CD4-positive, alpha-beta T cell (primary cell): ENCODE results near the gene FIBIN. TPM values are rescaled to one million over a fixed set of nuclear protein-coding genes. Genes with fewer than 3 reads are reported as not detected.

Source experiments
- ATAC-seq: fragments of 200-7000 bp; cut with Tn5 transposase; one replicate; pipeline ENCODE4 v1.10.0; 2022; ENCODE audit warnings: mild to moderate bottlenecking; ENCODE audit not compliant: poor library complexity
- CTCF ChIA-PET: fragments of 350-600 bp; sonication (Branson Sonifier 250); formaldehyde crosslinking; loops from one replicate; lab custom pipeline; 2021; ENCODE audit warnings: antibody characterized with exemption, inconsistent platforms; lab: Charles Lee
- POLR2A ChIA-PET: fragments of 350-600 bp; sonication (Branson Sonifier 250); formaldehyde crosslinking; loops from one replicate; lab custom pipeline; 2021; ENCODE audit warnings: antibody characterized with exemption, inconsistent platforms; lab: Charles Lee
- DNase-seq, 14 experiments: peaks; one replicate each; pipeline ENCODE4 v3.0.0-alpha.2; 2013 to 2020; ENCODE audit warnings: mixed read lengths in 2 of 14
- H3K27ac ChIP-seq, 2 donors: one replicate each; pipeline versions ENCODE4 v1.5.1 to v1.7.0; 2013; ENCODE audit warnings: low read length in 2 of 2, low read depth in 1 of 2, mild to moderate bottlenecking in 1 of 2
- H3K27me3 ChIP-seq, 2 experiments: 1 replicate in 1 of 2; 2 replicates in 1 of 2; pipeline versions ENCODE4 v1.6.1 to v1.7.0; 2013; ENCODE audit warnings: low read length in 2 of 2, control low read depth in 1 of 2, mild to moderate bottlenecking in 1 of 2, moderate library complexity in 1 of 2; ENCODE audit not compliant: insufficient read depth in 2 of 2, control insufficient read depth in 1 of 2
- H3K36me3 ChIP-seq: one replicate; pipeline ENCODE4 v1.6.1; 2013; ENCODE audit warnings: low read length, control low read depth; ENCODE audit not compliant: insufficient read depth
- H3K4me1 ChIP-seq: one replicate; pipeline ENCODE4 v1.6.1; 2013; ENCODE audit warnings: low read length, control low read depth; ENCODE audit not compliant: insufficient read depth
- H3K4me3 ChIP-seq: one replicate; pipeline ENCODE4 v1.5.1; 2013; ENCODE audit warnings: mild to moderate bottlenecking, low read length, moderate library complexity
- H3K9me3 ChIP-seq, 2 experiments: 1 replicate in 1 of 2; 2 replicates in 1 of 2; pipeline versions ENCODE4 v1.6.1 to v1.7.0; 2013; ENCODE audit warnings: low read length in 2 of 2, mild to moderate bottlenecking in 2 of 2, control low read depth in 1 of 2, moderate library complexity in 1 of 2; ENCODE audit not compliant: control insufficient read depth in 1 of 2, insufficient read depth in 1 of 2
- H3K27ac Mint-ChIP-seq: one replicate; pipeline ENCODE4 v1.8.0; 2020; ENCODE audit warnings: mixed read lengths
- H3K27me3 Mint-ChIP-seq: one replicate; pipeline ENCODE4 v1.8.0; 2021; ENCODE audit warnings: mixed read lengths
- H3K36me3 Mint-ChIP-seq: one replicate; pipeline ENCODE4 v1.8.0; 2021; ENCODE audit warnings: low read depth, mixed read lengths
- H3K4me1 Mint-ChIP-seq: one replicate; pipeline ENCODE4 v1.8.0; 2021; ENCODE audit warnings: low read depth, mixed read lengths
- H3K4me3 Mint-ChIP-seq: one replicate; pipeline ENCODE4 v1.8.0; 2020; ENCODE audit warnings: mild to moderate bottlenecking, mixed read lengths
- H3K9me3 Mint-ChIP-seq: one replicate; pipeline ENCODE4 v1.8.0; 2020; ENCODE audit warnings: mixed read lengths
- intact Hi-C, 2 experiments: fragments of 100-400 bp; cut with DNase I in 1 of 2; cut with micrococcal nuclease in 1 of 2; formaldehyde crosslinking; loops; one replicate each; pipeline versions ENCODE4 v1.15.1 to v1.9.0; 2023 to 2025; cut with DNase I, micrococcal nuclease
- polyA plus RNA-seq, 2 donors: library from polyadenylated mRNA; unstranded; fragments of 120-200 nt; gene quantifications; one replicate each; pipeline ENCODE4 v1.2.1, GENCODE V29; 2013
- total RNA-seq, 174 experiments: library from RNA in 2 of 174; stranded (reverse) in 2 of 174; gene quantifications; one replicate each; pipeline ENCODE4 v1.2.3 and lab custom pipeline; 2021 to 2026
- TF ChIP-seq, protein P1 (sequence below): fragments of 200-600 bp; IDR thresholded peaks from one replicate; pipeline ENCODE4 v1.8.0; 2022; ENCODE audit warnings: antibody characterized with exemption, mild to moderate bottlenecking

Gene FIBIN
- not detected for total RNA-seq
- not detected for polyA plus RNA-seq (2013, experiment 1 of 2)
- 2.1 TPM for polyA plus RNA-seq (2013, experiment 2 of 2)
- total RNA-seq (lab: John Stamatoyannopoulos, UW): 0 to 0.07 (median 0) reads per million in 172 experiments

DNA sequence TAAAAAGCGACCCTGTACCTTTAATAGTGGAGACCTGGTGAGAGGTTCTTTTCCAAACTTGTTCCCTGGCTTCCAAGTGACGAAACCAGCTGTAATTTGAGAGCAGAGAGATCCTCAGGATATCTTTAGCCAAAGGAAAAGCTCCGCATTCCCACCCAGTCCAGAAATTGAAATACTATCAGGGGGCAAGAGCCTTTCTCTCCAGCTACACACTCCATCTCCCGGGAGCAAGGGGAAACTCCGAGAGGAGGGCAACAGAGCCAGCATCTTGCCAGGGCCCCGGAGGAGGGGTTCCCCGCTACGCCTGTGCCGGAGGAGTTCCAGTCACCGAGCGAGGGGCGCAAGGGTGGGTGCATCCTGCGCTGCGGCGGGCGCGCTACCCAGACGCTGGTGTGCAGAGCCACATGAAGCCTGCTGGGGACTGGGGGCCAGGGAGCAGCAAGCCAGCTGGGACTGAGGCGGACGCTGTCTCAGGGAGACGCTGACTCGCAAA lies at the start of gene FIBIN:
TSS of gene FIBIN (plus strand) at position 148 of the 493 bp plus-strand sequence. CDS start 415 bp downstream, outside the sequence.
- Mint-ChIP-seq H3K27ac (no peak within 1 kb of the TSS), H3K36me3 (no peaks in the 10 kb centered on the region), H3K27me3 (no peaks in the 10 kb centered on the region), H3K4me1 (no peaks in the 10 kb centered on the region), H3K9me3 (no peaks in the 10 kb centered on the region), H3K4me3 (no peak within 1 kb of the TSS)
- Histone ChIP-seq H3K4me3 (no peak within 1 kb of the TSS), H3K9me3 (peaks cover 0 to 10% of the 10 kb centered on the region in 2 experiments), H3K27ac (no peak within 1 kb of the TSS), H3K4me1 (no peaks in the 10 kb centered on the region), H3K27me3 (no peaks in the 10 kb centered on the region), H3K36me3 (no peaks in the 10 kb centered on the region)
- ChIA-PET CTCF (no interaction called here), POLR2A (no interaction called here)
- ATAC-seq (no peak), DNase-seq (no peak)
- TF ChIP-seq, protein P1, sequence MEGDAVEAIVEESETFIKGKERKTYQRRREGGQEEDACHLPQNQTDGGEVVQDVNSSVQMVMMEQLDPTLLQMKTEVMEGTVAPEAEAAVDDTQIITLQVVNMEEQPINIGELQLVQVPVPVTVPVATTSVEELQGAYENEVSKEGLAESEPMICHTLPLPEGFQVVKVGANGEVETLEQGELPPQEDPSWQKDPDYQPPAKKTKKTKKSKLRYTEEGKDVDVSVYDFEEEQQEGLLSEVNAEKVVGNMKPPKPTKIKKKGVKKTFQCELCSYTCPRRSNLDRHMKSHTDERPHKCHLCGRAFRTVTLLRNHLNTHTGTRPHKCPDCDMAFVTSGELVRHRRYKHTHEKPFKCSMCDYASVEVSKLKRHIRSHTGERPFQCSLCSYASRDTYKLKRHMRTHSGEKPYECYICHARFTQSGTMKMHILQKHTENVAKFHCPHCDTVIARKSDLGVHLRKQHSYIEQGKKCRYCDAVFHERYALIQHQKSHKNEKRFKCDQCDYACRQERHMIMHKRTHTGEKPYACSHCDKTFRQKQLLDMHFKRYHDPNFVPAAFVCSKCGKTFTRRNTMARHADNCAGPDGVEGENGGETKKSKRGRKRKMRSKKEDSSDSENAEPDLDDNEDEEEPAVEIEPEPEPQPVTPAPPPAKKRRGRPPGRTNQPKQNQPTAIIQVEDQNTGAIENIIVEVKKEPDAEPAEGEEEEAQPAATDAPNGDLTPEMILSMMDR: no peak
- intact Hi-C loops: no loop called here

DNA sequence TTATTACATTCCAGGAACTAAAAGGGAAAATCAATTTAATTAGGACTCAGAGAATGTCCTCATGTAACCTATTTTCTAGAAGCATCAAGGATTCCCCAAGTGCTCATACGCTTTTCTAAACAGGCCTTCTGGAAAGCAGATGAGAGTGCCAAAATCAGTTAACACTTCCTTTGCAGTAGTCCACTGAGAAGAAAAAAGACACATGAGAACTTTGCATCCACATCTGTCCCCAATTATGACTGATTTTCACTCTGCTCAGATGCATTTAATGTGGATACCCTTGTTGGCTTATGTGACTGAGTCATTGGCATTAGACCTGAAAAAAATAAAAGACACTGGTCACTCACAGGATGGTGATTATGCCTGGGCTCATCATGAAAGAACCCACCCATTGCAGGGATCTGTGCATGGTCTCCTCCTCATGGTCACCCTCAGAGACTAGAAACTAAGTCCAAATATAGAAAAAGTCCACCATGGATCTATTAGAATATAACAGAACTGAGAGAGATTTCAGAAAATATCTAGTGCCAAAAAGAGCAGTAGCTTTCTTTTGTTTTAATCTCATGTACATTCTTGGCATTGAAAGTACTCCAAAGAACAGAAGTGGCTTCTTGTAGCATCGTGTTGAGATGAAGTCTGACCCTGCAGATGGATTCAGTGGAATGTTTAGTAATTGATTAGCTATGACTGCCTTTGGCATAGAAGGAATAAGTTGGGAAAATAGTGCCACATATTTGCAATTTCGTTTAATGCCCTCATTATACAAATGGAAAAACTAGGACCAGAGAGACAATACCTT lies 48.8 kb upstream of the FIBIN start:
- no peaks in the 10 kb centered on the region for H3K36me3 ChIP-seq

DNA sequence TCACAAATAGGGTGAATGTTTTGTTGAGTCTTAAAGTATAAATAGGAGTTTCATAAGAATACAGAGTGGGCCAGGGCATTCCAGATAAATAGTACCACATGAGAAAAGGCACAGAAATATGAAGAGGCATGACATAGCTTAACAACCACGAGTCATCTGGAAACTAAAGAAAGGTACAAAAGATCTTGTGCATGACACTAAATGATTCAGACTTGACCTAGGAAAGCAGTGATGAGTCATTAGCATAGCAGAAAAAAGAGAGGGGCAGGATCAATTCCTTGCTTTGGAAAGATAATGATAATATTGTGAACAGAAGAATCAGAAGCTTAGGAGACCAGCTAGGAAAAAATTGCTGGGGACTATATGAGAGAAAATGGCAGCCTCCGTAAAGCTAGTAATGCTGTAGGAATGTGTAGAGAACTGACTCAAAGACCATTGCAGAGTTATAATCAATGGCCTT lies 47.6 kb upstream of the FIBIN start:
- DNase-seq: no peak
- H3K9me3 ChIP-seq: peaks cover 5% of the 10 kb centered on the region in 2 experiments
- no peaks in the 10 kb centered on the region for H3K4me1 ChIP-seq
- H3K36me3 Mint-ChIP-seq: no peaks in the 10 kb centered on the region
- intact Hi-C loops: no loop called here
- TF ChIP-seq, protein P1: no peak
- peaks cover 9% of the 10 kb centered on the region for H3K9me3 Mint-ChIP-seq
- H3K4me3 ChIP-seq: no peak overlapping the region
- H3K36me3 ChIP-seq: no peaks in the 10 kb centered on the region
- H3K4me3 Mint-ChIP-seq: no peak overlapping the region
- no peak overlapping the region for H3K27ac ChIP-seq
- CTCF ChIA-PET: no interaction called here
- H3K27me3 ChIP-seq: no peaks in the 10 kb centered on the region
- no peaks in the 10 kb centered on the region for H3K27me3 Mint-ChIP-seq
- no peaks in the 10 kb centered on the region for H3K4me1 Mint-ChIP-seq
- no peak for ATAC-seq
- POLR2A ChIA-PET: no interaction called here
- H3K27ac Mint-ChIP-seq: no peak overlapping the region

More for the DNA sequence above, 48.8 kb upstream of the FIBIN start:
- Histone ChIP-seq H3K27ac (no peak overlapping the region), H3K4me1 (no peaks in the 10 kb centered on the region), H3K4me3 (no peak overlapping the region), H3K9me3 (peaks cover under 1 to 3% of the 10 kb centered on the region in 2 experiments), H3K27me3 (no peaks in the 10 kb centered on the region)
- Mint-ChIP-seq H3K36me3 (no peaks in the 10 kb centered on the region), H3K27me3 (no peaks in the 10 kb centered on the region), H3K27ac (no peak overlapping the region), H3K9me3 (peaks cover 9% of the 10 kb centered on the region), H3K4me1 (no peaks in the 10 kb centered on the region), H3K4me3 (no peak overlapping the region)
- DNase-seq (no peak), ATAC-seq (no peak)
- ChIA-PET POLR2A (no interaction called here), CTCF (no interaction called here)
- intact Hi-C loops: no loop called here
- TF ChIP-seq, protein P1: no peak
